EH (cell line): ENCODE measurements around the gene C12orf42.
"Not testable (repeated sequence)": the region's sequence is repeated elsewhere in the genome, so short reads cannot be mapped to it uniquely, and the experiment has no call there.

Experiments used
- DNase-seq: peaks from one replicate; pipeline ENCODE4 v3.0.0-alpha.2; 2015; ENCODE audit warnings: low read depth

C12orf42 gene

GRCh38 chr12:103494734-103495468, 867 bp downstream of the C12orf42 start:
- no peak for DNase-seq

- DNase-seq = no peak
Measured at GRCh38 chr12:103494051-103494733, 1.6 kb downstream of the C12orf42 start.

- no peak for DNase-seq
Measured at GRCh38 chr12:103493199-103493598, 2.6 kb downstream of the C12orf42 start.

GRCh38 chr12:103482365-103482764, 13.4 kb downstream of the C12orf42 start:
- DNase-seq = no peak

DNA sequence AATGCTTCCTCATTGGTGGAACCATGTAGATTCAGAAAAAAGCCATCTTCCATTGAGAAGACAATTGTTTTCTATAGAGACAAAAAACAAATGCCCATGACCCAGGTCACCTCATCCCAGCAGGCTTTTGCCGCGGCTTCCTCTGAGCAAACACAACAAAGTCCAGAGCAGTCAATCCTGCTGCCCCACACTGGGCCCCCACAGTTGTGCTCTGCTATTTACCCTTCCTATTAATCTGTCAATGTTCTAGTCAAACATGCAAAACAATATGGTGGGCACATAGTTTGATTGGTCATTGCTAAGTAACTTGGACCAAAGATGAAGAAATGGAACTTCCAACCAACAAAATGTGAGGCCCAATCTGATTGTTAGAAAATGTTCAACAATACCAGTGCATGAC, 20.7 kb downstream of the C12orf42 start:
- DNase-seq = no peak

DNA sequence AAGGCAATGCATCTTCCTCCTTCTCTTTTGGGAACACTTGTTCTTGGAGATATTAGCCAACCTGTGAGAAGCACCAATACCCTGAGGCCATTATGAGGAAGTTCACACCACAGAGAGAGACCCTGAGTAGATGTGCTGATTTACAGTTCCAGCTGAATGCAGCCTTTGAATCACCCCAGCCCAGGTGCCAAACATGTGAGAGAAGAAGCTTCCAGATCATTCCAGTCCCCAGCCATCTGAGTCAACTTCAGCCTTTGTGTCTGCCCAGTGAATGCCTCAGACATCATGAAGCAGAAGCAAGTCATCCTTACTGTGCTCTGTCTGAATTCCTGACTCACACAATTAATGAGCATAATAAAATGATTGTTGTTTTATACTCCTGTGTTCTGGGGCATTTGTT, 25.1 kb downstream of the C12orf42 start:
- DNase-seq = peak; percentile 3

- no peak for DNase-seq
Measured at GRCh38 chr12:103469719-103470118, 26.0 kb downstream of the C12orf42 start.

GRCh38 chr12:103468837-103469236, 26.9 kb downstream of the C12orf42 start:
- no peak for DNase-seq

- DNase-seq = no peak
Measured at GRCh38 chr12:103462675-103463074, 33.1 kb downstream of the C12orf42 start.

DNA sequence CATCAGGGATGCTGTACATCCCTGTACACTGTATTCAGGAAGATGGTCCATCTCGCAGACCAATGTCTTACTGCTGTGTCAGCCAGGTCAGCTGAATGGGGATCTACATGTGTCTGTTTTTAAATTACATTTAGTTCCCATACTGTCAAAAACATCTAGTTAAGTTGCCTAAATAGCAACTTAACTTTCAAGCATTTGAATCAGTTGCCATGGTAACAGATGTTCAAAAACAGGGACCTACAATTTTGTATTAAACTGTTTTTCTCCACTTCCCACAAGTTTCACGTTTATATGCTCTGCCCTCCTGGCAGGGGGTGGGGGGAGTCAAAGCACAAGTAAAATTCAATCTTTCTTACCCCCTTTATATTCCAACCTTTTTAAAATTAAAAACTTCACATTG, 38.3 kb downstream of the C12orf42 start:
- no peak for DNase-seq

DNA sequence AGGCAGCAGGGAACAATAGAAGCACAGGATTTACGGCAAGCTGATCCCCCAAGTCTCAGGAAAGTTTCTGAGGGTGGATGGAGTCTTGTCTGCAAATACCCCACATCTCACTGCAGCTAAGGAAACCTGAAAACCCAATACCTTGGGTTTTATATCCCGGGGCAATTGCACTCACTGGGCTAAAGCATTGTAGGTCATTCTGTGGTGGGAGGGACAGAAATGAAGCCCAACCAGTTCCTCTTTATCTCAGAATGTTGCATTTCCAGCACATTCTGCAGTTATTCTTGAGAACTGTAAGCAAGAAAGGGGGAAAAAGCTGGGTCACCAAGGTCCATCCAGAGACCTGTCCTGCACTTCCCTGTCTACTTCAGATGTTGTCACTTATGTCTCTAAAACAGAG, 39.8 kb downstream of the C12orf42 start:
- no peak for DNase-seq

GRCh38 chr12:103455020-103455763, 40.6 kb downstream of the C12orf42 start:
- DNase-seq = no peak

DNA sequence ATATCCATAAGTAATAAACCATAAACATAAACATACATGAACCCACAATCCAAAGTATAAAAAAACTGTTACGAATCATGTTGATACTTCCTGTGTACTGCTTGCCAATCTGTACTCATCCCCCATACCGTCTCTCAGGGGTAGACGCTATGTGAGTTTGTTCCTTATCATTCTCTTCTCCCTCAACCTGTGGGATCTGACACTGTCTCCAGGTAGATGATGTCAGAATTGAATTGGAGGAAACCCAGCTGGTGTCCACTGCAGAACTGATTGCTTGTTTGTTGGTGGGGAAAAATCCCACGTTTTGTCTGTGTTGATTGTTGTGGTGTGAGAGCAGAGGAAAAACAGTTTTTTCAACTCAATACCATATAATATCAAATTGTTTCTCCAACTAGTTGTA, 50.8 kb downstream of the C12orf42 start:
- DNase-seq = no peak

GRCh38 chr12:103442822-103443221, 52.9 kb downstream of the C12orf42 start:
- DNase-seq = no peak

- no peak for DNase-seq
Measured at GRCh38 chr12:103442182-103442555, 53.6 kb downstream of the C12orf42 start.

DNA sequence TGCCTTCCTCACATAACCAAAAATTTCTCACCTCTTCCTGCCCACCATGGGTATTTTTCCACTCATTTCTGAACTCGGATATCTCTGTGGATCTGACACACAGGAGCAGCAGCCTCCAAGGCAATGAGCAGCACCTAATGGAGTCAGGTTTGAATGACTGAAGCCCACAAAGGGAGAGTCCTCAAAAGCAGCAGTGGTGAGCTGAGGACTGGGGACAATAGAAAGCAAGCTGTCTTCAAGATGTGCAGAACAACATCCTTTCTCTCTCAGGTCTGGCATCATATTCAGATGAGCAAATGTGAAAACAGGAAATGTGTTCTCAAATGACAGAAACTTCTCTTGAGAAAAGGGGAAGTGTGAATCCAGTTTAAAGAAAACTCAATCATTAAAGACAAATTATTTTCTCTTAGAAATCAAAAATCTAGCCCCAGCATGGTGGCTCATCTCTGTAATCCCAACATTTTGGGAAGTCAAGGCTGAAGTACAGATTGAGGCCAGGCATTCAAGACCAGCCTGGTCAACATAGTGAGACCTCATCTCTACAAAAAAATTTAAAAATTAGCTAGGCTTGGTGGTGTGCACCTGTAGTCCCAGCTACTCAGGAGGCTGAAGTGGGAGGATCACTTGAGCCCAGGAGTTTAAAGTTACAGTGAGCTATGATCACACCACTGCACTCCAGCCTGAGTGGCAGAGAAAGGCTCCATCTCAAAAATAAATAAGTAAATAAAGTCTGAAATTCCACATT, 54.2 kb downstream of the C12orf42 start:
- DNase-seq = no peak

DNA sequence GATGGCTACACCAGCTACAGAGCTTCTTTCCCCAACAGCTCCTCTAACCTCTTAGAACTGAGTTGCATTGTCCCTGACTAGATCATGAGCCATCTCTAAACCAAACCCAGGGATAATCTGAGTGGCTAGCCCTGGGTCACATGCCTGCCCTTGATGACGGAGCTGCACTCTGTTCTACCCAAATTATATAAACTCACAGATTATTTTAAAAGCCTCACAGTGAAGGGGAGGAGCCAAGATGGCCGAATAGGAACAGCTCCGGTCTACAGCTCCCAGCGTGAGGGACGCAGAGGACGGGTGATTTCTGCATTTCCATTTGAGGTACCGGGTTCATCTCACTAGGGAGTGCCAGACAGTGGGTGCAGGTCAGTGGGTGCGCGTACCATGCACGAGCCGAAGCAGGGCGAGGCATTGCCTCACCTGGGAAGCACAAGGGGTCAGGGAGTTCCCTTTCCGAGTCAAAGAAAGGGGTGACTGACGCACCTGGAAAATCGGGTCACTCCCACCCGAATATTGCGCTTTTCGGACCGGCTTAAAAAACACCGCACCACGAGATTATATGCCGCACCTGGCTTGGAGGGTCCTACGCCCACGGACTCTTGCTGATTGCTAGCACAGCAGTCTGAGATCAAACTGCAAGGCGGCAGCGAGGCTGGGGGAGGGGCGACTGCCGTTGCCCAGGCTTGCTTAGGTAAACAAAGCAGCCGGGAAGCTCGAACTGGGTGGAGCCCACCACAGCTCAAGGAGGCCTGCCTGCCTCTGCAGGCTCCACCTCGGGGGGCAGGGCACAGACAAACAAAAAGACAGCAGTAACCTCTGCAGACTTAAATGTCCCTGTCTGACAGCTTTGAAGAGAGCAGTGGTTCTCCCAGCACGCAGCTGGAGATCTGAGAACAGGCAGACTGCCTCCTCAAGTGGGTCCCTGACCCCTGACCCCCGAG, 61.3 kb downstream of the C12orf42 start:
- not testable (repeated sequence) for DNase-seq

DNA sequence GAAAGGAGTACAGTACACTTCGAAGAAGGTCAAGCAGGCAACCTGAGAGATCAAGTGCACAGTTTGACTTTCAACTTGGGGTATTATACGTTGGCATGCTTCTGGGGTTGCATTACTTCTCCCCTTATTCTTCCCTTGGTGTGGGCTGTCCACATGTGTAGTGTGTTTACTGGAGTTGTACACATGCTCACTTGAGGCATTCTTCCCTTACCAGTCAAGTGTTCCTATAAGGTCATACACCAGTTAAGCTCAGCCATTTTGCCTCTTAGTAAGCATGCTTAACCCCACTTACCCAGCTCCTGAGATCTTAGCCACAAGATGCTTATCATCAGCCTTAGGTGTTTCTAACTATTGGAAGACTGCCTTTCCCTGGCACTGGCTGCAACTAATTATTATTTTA, 63.8 kb downstream of the C12orf42 start:
- DNase-seq = no peak

- DNase-seq = no peak
Measured at GRCh38 chr12:103431387-103431786, 64.4 kb downstream of the C12orf42 start.

DNA sequence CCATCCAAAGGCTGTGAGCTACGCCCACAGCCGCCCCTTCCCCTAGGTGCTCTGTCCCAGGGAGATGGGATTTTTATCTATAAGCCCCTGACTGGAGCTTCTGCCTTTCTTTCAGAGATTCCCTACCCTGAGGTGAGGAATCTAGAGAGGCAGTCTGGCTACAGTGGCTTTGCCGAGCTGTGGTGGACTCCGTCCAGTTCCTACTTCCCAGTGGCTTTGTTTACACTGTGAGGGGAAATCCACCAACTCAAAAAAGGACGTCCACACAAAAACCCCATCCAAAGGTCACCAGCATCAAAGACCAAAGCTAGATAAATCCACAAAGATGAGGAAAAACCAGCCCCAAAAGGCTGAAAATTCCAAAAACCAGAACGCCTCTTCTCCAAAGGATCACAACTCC, 70.1 kb downstream of the C12orf42 start:
- not testable (repeated sequence) for DNase-seq
